GM23338 (cell line): ENCODE results near the gene MMP17. TPM values are rescaled to one million over a fixed set of nuclear protein-coding genes. Genes with fewer than 3 reads are reported as not detected.

Source experiments
- ATAC-seq: fragments of 200-7000 bp; cut with Tn5 transposase; 3 replicates; pipeline ENCODE4 v1.9.1; 2020
- DNase-seq: peaks from one replicate; pipeline ENCODE4 v3.0.0-alpha.2; 2015; ENCODE audit warnings: low spot score
- H2AFZ ChIP-seq: fragments of 200-600 bp; sonication (generic); 2 replicates; pipeline ENCODE4 v1.8.0; 2016; ENCODE audit warnings: antibody characterized with exemption, mild to moderate bottlenecking, moderate library complexity
- H3F3A ChIP-seq: fragments of 200-600 bp; sonication (generic); replicated peaks from 2 replicates; pipeline ENCODE4 v1.8.0; 2017; ENCODE audit warnings: antibody characterized with exemption, mixed run types, low read depth
- H3K27ac ChIP-seq: fragments of 200-600 bp; sonication (generic); 2 replicates; pipeline ENCODE4 v1.6.1; 2016; ENCODE audit warnings: low read depth
- H3K27me3 ChIP-seq: fragments of 200-600 bp; sonication (generic); 2 replicates; pipeline ENCODE4 v1.8.0; 2016; ENCODE audit warnings: mild to moderate bottlenecking, mixed run types, moderate library complexity; ENCODE audit not compliant: insufficient read depth
- H3K36me3 ChIP-seq: fragments of 200-600 bp; sonication (generic); 2 replicates; pipeline ENCODE4 v1.8.0; 2016; ENCODE audit warnings: mild to moderate bottlenecking; ENCODE audit not compliant: insufficient read depth
- H3K4me1 ChIP-seq: fragments of 200-600 bp; sonication (generic); 2 replicates; pipeline ENCODE4 v1.8.0; 2016; ENCODE audit warnings: mild to moderate bottlenecking, moderate library complexity; ENCODE audit not compliant: insufficient read depth
- H3K4me2 ChIP-seq: fragments of 200-600 bp; sonication (generic); 2 replicates; pipeline ENCODE4 v1.7.1; 2017; ENCODE audit warnings: mixed run types
- H3K4me3 ChIP-seq: fragments of 200-600 bp; sonication (generic); 2 replicates; pipeline ENCODE4 v1.6.1; 2016; ENCODE audit warnings: mixed run types
- H3K79me2 ChIP-seq: fragments of 200-600 bp; sonication (generic); replicated peaks from 2 replicates; pipeline ENCODE4 v1.8.0; 2017; ENCODE audit warnings: mild to moderate bottlenecking; ENCODE audit not compliant: insufficient read depth
- H3K9me2 ChIP-seq: fragments of 200-600 bp; sonication (generic); 2 replicates; pipeline ENCODE4 v1.8.0; 2017; ENCODE audit not compliant: insufficient read depth
- H4K20me1 ChIP-seq: fragments of 200-600 bp; sonication (generic); replicated peaks from 2 replicates; pipeline ENCODE4 v1.8.0; 2017; ENCODE audit warnings: mild to moderate bottlenecking; ENCODE audit not compliant: insufficient read depth
- H3K27ac Mint-ChIP-seq: 2 replicates; pipeline ENCODE4 v1.8.0; 2020; ENCODE audit warnings: inconsistent platforms, mild to moderate bottlenecking, moderate library complexity, mixed read lengths
- H3K27me3 Mint-ChIP-seq: 3 replicates; pipeline ENCODE4 v1.8.0; 2022; ENCODE audit warnings: low read depth, mild to moderate bottlenecking, moderate library complexity, mixed read lengths, inconsistent platforms; ENCODE audit not compliant: insufficient read depth, poor library complexity
- H3K36me3 Mint-ChIP-seq: 3 replicates; pipeline ENCODE4 v1.8.0; 2021; ENCODE audit warnings: low read depth, mild to moderate bottlenecking, inconsistent platforms, moderate library complexity, mixed read lengths
- H3K4me1 Mint-ChIP-seq: 3 replicates; pipeline ENCODE4 v1.8.0; 2020; ENCODE audit warnings: mild to moderate bottlenecking, inconsistent platforms, mixed read lengths
- H3K4me3 Mint-ChIP-seq: 3 replicates; pipeline ENCODE4 v1.8.0; 2021; ENCODE audit warnings: moderate library complexity, mild to moderate bottlenecking, inconsistent platforms, mixed read lengths
- H3K9me3 Mint-ChIP-seq: 3 replicates; pipeline ENCODE4 v1.8.0; 2020; ENCODE audit warnings: moderate library complexity, mild to moderate bottlenecking, inconsistent platforms, mixed read lengths
- CREB1 ChIP-seq: fragments of 250-450 bp; sonication (Bioruptor Pico); IDR thresholded peaks from 2 replicates; pipeline ENCODE4 v1.5.0; 2020; ENCODE audit warnings: low read depth, mild to moderate bottlenecking, moderate library complexity
- EZH2 ChIP-seq: fragments of 200-600 bp; sonication (generic); IDR thresholded peaks from one replicate; pipeline ENCODE4 v1.8.0; 2017; ENCODE audit warnings: antibody characterized with exemption, mild to moderate bottlenecking, low read depth; ENCODE audit not compliant: unreplicated experiment
- EZH2phosphoT487 ChIP-seq: fragments of 200-600 bp; sonication (generic); IDR thresholded peaks from one replicate; pipeline ENCODE4 v1.8.1; 2018; ENCODE audit warnings: antibody characterized with exemption; ENCODE audit not compliant: unreplicated experiment
- JUNB ChIP-seq: IDR thresholded peaks from one replicate; pipeline ENCODE4 v1.6.1; 2016; ENCODE audit warnings: antibody characterized with exemption; ENCODE audit not compliant: unreplicated experiment
- NANOG ChIP-seq: IDR thresholded peaks from 2 replicates; pipeline ENCODE4 v1.6.1; 2016; ENCODE audit warnings: antibody characterized with exemption, borderline replicate concordance
- POLR2AphosphoS5 ChIP-seq: IDR thresholded peaks from 2 replicates; pipeline ENCODE4 v1.6.1; 2016; ENCODE audit warnings: antibody characterized with exemption, low read depth
- STAT1 ChIP-seq: IDR thresholded peaks from one replicate; pipeline ENCODE4 v1.6.1; 2016; ENCODE audit warnings: antibody characterized with exemption; ENCODE audit not compliant: unreplicated experiment
- ZNF114 ChIP-seq: fragments of 250-450 bp; sonication (Bioruptor Pico); IDR thresholded peaks from 2 replicates; pipeline ENCODE4 v1.5.0; 2020; ENCODE audit warnings: mild to moderate bottlenecking, moderate library complexity
- ZNF331 ChIP-seq: fragments of 250-450 bp; sonication (Bioruptor Pico); IDR thresholded peaks from 2 replicates; pipeline ENCODE4 v1.5.0; 2020; ENCODE audit warnings: low read depth, mild to moderate bottlenecking, moderate library complexity
- polyA plus RNA-seq: library from polyadenylated mRNA; unstranded; fragments of >200 nt; fragmentation: Nextera tagmentation; extraction: Ambion mirVana; gene quantifications from 2 replicates; pipeline ENCODE4 v1.2.1, GENCODE V29; 2016
- total RNA-seq: library from RNA; depleted of rRNA; stranded (reverse); fragments of >200 nt; shearing (Covaris generic); gene quantifications from 2 replicates; pipeline ENCODE4 v1.2.3, GENCODE V29; 2014
- TF ChIP-seq, protein P1 (sequence below): IDR thresholded peaks from 2 replicates; pipeline ENCODE4 v1.6.1; 2016; ENCODE audit warnings: antibody characterized with exemption
- TF ChIP-seq, protein P2 (sequence below), 2 experiments: fragments of 200-600 bp in 1 of 2; sonication (generic) in 1 of 2; conservative IDR thresholded peaks; 2 replicates each; pipeline versions ENCODE4 v1.5.1 to v1.6.1; 2016 to 2017; ENCODE audit warnings: antibody characterized with exemption in 2 of 2, low read depth in 2 of 2, mild to moderate bottlenecking in 2 of 2, moderate library complexity in 1 of 2
- TF ChIP-seq, protein P3 (sequence below): fragments of 250-450 bp; sonication (Bioruptor Pico); IDR thresholded peaks from 2 replicates; pipeline ENCODE4 v1.5.0; 2020; ENCODE audit warnings: mild to moderate bottlenecking, moderate library complexity

Gene MMP17
- total and polyA plus RNA-seq, 2 experiments from 2014 or later, result 10.4 to 48.5 TPM

DNA sequence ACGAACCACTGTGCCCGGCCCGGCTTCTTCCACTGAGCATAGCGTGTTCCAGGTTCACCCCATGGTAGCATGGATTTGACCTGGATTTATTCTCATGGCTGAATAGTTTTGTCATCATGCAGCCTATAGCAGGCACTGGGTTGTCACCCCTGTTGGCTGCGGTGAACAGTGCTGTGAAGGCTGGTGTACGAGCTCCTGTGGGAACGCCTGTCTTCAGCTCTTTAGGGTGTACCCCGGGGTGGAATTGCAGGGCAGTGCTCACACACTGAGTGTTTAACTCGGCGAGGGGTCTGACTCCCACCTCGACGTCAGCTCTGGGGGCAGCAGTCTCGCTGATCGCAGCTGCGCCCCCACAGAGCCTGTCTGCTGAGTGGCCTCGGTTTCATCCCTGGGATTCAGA is 15.3 kb downstream of the MMP17 start:
- Histone ChIP-seq H3K27me3 (no peaks in the 10 kb centered on the region), H3K4me3 (no peak overlapping the region), H3K79me2 (no peaks in the 10 kb centered on the region), H3F3A (no peaks in the 10 kb centered on the region), H3K4me1 (no peaks in the 10 kb centered on the region), H3K27ac (no peak overlapping the region), H3K36me3 (no peaks in the 10 kb centered on the region), H4K20me1 (no peaks in the 10 kb centered on the region), H3K4me2 (no peak overlapping the region), H2AFZ (no peak overlapping the region), H3K9me2 (no peaks in the 10 kb centered on the region)
- Mint-ChIP-seq H3K27ac (no peak overlapping the region), H3K36me3 (peaks cover 76% of the 10 kb centered on the region), H3K27me3 (peaks cover 4% of the 10 kb centered on the region), H3K9me3 (no peaks in the 10 kb centered on the region), H3K4me3 (no peak overlapping the region), H3K4me1 (no peaks in the 10 kb centered on the region; the same call in 2 of the 3 replicates)
- DNase-seq, result no peak
- TF ChIP-seq, protein P1, sequence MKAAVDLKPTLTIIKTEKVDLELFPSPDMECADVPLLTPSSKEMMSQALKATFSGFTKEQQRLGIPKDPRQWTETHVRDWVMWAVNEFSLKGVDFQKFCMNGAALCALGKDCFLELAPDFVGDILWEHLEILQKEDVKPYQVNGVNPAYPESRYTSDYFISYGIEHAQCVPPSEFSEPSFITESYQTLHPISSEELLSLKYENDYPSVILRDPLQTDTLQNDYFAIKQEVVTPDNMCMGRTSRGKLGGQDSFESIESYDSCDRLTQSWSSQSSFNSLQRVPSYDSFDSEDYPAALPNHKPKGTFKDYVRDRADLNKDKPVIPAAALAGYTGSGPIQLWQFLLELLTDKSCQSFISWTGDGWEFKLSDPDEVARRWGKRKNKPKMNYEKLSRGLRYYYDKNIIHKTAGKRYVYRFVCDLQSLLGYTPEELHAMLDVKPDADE, result no peak
- no peak for TF ChIP-seq CREB1 (CRISPR knock-in tag)
- ATAC-seq, result no peak

DNA sequence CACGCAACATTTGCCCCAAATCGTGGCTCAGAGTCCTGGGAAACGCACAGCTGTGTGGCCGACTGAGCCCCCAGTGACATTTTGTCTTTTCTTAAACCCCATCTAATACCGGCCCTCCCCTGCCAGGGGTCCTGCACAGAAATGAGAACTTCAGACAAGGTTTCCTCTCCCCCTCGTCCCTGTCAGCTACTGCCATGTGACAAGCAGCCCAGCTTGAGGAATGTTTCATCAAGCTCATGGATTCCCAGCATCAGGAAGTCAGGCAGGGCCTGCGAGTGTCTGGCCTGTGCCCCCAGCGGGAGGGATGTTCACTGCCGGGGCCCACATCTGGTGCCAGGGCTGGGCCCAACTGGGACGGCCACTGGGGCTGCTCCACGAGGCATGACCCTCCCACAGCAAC is 15.9 kb downstream of the MMP17 start:
- no peaks in the 10 kb centered on the region for H3K79me2 ChIP-seq
- H2AFZ ChIP-seq, result no peak overlapping the region
- peaks cover 6% of the 10 kb centered on the region for H3K27me3 Mint-ChIP-seq
- no peaks in the 10 kb centered on the region for H3K4me1 ChIP-seq
- DNase-seq, result no peak
- no peaks in the 10 kb centered on the region for H3K36me3 ChIP-seq
- H3K9me2 ChIP-seq, result no peaks in the 10 kb centered on the region
- no peak overlapping the region for H3K27ac Mint-ChIP-seq
- no peak for ATAC-seq
- no peak overlapping the region for H3K4me3 ChIP-seq
- no peak overlapping the region for H3K4me2 ChIP-seq
- no peaks in the 10 kb centered on the region; the same call in 2 of the 3 replicates for H3K4me1 Mint-ChIP-seq
- peaks cover 82% of the 10 kb centered on the region for H3K36me3 Mint-ChIP-seq
- H3F3A ChIP-seq, result no peaks in the 10 kb centered on the region
- no peaks in the 10 kb centered on the region for H4K20me1 ChIP-seq
- H3K27ac ChIP-seq, result no peak overlapping the region
- H3K4me3 Mint-ChIP-seq, result no peak overlapping the region
- no peaks in the 10 kb centered on the region for H3K9me3 Mint-ChIP-seq
- no peaks in the 10 kb centered on the region for H3K27me3 ChIP-seq
- no peak for TF ChIP-seq ZNF114 (CRISPR knock-in tag)
- TF ChIP-seq, protein P2, sequence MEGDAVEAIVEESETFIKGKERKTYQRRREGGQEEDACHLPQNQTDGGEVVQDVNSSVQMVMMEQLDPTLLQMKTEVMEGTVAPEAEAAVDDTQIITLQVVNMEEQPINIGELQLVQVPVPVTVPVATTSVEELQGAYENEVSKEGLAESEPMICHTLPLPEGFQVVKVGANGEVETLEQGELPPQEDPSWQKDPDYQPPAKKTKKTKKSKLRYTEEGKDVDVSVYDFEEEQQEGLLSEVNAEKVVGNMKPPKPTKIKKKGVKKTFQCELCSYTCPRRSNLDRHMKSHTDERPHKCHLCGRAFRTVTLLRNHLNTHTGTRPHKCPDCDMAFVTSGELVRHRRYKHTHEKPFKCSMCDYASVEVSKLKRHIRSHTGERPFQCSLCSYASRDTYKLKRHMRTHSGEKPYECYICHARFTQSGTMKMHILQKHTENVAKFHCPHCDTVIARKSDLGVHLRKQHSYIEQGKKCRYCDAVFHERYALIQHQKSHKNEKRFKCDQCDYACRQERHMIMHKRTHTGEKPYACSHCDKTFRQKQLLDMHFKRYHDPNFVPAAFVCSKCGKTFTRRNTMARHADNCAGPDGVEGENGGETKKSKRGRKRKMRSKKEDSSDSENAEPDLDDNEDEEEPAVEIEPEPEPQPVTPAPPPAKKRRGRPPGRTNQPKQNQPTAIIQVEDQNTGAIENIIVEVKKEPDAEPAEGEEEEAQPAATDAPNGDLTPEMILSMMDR (conservative IDR thresholded peaks at IDR 0.05; ENCODE audit: low read depth in 2 of 2), result no peak
- TF ChIP-seq STAT1, result no peak
- TF ChIP-seq NANOG, result no peak
- TF ChIP-seq EZH2, result no peak
- no peak for TF ChIP-seq CREB1 (CRISPR knock-in tag)
- TF ChIP-seq EZH2phosphoT487, result no peak
- no peak for TF ChIP-seq ZNF331 (CRISPR knock-in tag)
- TF ChIP-seq, protein P3, sequence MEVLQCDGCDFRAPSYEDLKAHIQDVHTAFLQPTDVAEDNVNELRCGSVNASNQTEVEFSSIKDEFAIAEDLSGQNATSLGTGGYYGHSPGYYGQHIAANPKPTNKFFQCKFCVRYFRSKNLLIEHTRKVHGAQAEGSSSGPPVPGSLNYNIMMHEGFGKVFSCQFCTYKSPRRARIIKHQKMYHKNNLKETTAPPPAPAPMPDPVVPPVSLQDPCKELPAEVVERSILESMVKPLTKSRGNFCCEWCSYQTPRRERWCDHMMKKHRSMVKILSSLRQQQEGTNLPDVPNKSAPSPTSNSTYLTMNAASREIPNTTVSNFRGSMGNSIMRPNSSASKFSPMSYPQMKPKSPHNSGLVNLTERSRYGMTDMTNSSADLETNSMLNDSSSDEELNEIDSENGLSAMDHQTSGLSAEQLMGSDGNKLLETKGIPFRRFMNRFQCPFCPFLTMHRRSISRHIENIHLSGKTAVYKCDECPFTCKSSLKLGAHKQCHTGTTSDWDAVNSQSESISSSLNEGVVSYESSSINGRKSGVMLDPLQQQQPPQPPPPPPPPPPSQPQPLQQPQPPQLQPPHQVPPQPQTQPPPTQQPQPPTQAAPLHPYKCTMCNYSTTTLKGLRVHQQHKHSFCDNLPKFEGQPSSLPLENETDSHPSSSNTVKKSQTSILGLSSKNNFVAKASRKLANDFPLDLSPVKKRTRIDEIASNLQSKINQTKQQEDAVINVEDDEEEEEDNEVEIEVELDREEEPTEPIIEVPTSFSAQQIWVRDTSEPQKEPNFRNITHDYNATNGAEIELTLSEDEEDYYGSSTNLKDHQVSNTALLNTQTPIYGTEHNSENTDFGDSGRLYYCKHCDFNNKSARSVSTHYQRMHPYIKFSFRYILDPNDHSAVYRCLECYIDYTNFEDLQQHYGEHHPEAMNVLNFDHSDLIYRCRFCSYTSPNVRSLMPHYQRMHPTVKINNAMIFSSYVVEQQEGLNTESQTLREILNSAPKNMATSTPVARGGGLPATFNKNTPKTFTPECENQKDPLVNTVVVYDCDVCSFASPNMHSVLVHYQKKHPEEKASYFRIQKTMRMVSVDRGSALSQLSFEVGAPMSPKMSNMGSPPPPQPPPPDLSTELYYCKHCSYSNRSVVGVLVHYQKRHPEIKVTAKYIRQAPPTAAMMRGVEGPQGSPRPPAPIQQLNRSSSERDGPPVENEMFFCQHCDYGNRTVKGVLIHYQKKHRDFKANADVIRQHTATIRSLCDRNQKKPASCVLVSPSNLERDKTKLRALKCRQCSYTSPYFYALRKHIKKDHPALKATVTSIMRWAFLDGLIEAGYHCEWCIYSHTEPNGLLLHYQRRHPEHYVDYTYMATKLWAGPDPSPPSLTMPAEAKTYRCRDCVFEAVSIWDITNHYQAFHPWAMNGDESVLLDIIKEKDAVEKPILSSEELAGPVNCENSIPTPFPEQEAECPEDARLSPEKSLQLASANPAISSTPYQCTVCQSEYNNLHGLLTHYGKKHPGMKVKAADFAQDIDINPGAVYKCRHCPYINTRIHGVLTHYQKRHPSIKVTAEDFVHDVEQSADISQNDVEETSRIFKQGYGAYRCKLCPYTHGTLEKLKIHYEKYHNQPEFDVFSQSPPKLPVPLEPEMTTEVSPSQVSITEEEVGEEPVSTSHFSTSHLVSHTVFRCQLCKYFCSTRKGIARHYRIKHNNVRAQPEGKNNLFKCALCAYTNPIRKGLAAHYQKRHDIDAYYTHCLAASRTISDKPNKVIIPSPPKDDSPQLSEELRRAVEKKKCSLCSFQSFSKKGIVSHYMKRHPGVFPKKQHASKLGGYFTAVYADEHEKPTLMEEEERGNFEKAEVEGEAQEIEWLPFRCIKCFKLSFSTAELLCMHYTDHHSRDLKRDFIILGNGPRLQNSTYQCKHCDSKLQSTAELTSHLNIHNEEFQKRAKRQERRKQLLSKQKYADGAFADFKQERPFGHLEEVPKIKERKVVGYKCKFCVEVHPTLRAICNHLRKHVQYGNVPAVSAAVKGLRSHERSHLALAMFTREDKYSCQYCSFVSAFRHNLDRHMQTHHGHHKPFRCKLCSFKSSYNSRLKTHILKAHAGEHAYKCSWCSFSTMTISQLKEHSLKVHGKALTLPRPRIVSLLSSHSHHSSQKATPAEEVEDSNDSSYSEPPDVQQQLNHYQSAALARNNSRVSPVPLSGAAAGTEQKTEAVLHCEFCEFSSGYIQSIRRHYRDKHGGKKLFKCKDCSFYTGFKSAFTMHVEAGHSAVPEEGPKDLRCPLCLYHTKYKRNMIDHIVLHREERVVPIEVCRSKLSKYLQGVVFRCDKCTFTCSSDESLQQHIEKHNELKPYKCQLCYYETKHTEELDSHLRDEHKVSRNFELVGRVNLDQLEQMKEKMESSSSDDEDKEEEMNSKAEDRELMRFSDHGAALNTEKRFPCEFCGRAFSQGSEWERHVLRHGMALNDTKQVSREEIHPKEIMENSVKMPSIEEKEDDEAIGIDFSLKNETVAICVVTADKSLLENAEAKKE, result no peak
- no peak for TF ChIP-seq JUNB
- no peak for TF ChIP-seq POLR2AphosphoS5
